ENCODE results near the gene RPS3. TPM values are rescaled to one million over a fixed set of nuclear protein-coding genes. Genes with fewer than 3 reads are reported as not detected.

RPS3 gene
- total and polyA plus RNA-seq, 2 donors (not counting 3 experiments of a cell fraction or from before 2014, with no cell fraction given): 2,973 to 3,734 TPM

DNA sequence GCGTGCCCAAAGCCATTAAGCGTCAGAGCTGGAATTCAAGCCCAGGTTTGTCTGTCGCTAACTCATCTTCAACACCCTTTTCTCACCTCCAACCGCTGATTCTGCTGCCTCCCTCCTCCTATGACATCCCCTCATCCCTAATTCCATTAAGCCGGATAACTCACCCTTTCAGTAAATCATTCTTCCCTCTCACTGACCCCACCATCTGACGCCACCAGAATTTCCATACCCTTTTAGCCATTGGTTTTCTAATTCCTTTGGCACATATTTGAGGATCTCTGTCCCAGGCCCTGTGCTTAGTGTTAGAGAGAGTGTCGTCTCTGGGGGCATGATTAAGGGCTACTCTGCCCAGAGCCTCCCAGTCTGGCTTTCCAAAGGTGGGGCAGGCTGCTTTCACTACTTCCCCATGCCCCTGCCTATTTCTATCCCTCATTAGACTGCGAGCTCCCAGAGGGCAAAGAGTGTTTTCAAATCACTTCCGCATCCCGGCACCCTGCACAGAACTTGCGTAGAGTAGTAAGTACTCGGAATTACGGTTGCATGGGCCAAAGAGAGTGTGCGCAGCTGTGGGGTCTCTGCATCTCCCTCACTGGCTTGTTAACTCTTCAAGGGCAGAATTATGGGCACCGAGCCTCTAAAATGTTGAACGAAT lies 29.8 kb downstream of the RPS3 start:
- intact Hi-C loops (cut with micrococcal nuclease) (loop anchor here (5.0 kb wide), 1 partner anchor 42 kb away; no protein-coding TSS in a partner anchor), dilution Hi-C loops (cut with MboI; ENCODE audit: extremely low pct_ligation_motif_present, low sequenced_read_pairs) (no loop called here)
- Histone ChIP-seq H3K4me2 (ENCODE audit: insufficient read depth, low read length) (no peak overlapping the region), H2AFZ (ENCODE audit: low read depth, low read length) (no peak overlapping the region), H3K79me2 (ENCODE audit: control insufficient read depth, insufficient read depth, low read length) (no peaks in the 10 kb centered on the region), H3K27ac (ENCODE audit: insufficient read depth, low read depth, low read length) (no peak overlapping the region), H3K9me3 (replicated peaks; ENCODE audit: control insufficient read depth, insufficient read depth, low read length) (no peaks in the 10 kb centered on the region), H3K9ac (replicated peaks; ENCODE audit: extremely low read depth, insufficient read depth, low read length) (no peak overlapping the region), H3K9me1 (replicated peaks; ENCODE audit: control insufficient read depth, extremely low read depth, insufficient read depth, low read length) (no peaks in the 10 kb centered on the region), H3K4me1 (ENCODE audit: control insufficient read depth, extremely low read depth, insufficient read depth, low read length) (peaks cover 9% of the 10 kb centered on the region), H4K20me1 (replicated peaks; ENCODE audit: control insufficient read depth, extremely low read depth, insufficient read depth, low read length) (no peaks in the 10 kb centered on the region), H3K4me3 (replicated peaks in 1 of 3; ENCODE audit: insufficient read depth in 1 of 3, low read depth in 1 of 3, low read length in 3 of 3) (no peak overlapping the region), H3K36me3 (ENCODE audit: control insufficient read depth in 2 of 2, extremely low read depth in 1 of 2, insufficient read depth in 2 of 2, low read length in 2 of 2) (no peaks in the 10 kb centered on the region), H3K27me3 (ENCODE audit: control insufficient read depth in 2 of 2, insufficient read depth in 2 of 2, low read length in 2 of 2) (peaks cover 26 to 29% of the 10 kb centered on the region in 2 experiments)
- TF ChIP-seq EZH2 (IDR thresholded peaks at IDR 0.05; ENCODE audit: borderline replicate concordance, low read depth, low read length, severe bottlenecking): no peak
- BruUV-seq (replicated peaks): no TSS peak
- ChIA-PET POLR2A (no interaction called here), CTCF (interaction anchor here (1.1 to 1.6 kb wide), 3 partner anchors 21 to 105 kb away, joined by 3 to 7 read pairs (median 7); no protein-coding TSS in a partner anchor)
- FAIRE-seq (no peak), DNase-seq (ENCODE audit: low read depth, low spot score) (no peak)

DNA sequence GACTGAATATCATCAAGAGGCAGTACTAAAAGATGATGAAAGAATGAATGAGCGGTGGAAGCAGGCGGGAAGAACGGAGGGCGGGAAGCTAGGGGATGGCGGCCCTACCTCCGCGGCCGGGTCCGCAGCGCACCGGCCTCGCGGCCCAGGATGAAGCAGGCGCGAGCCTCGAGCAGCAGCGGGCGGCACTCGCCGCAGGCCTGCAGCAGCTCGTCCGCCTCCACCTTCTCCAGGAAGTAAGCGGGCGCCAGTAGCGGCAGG lies 30.3 kb downstream of the RPS3 start:
- Histone ChIP-seq H3K36me3 (ENCODE audit: control insufficient read depth in 2 of 2, extremely low read depth in 1 of 2, insufficient read depth in 2 of 2, low read length in 2 of 2) (peaks cover 0 to under 1% of the 10 kb centered on the region in 2 experiments), H3K9ac (replicated peaks; ENCODE audit: extremely low read depth, insufficient read depth, low read length) (no peak overlapping the region), H3K79me2 (ENCODE audit: control insufficient read depth, insufficient read depth, low read length) (no peaks in the 10 kb centered on the region), H4K20me1 (replicated peaks; ENCODE audit: control insufficient read depth, extremely low read depth, insufficient read depth, low read length) (no peaks in the 10 kb centered on the region), H3K9me3 (replicated peaks; ENCODE audit: control insufficient read depth, insufficient read depth, low read length) (no peaks in the 10 kb centered on the region), H3K27ac (ENCODE audit: insufficient read depth, low read depth, low read length) (no peak overlapping the region), H3K27me3 (ENCODE audit: control insufficient read depth in 2 of 2, insufficient read depth in 2 of 2, low read length in 2 of 2) (peaks cover 26 to 29% of the 10 kb centered on the region in 2 experiments), H2AFZ (ENCODE audit: low read depth, low read length) (peak overlapping the region; percentile 28), H3K4me2 (ENCODE audit: insufficient read depth, low read length) (no peak overlapping the region), H3K4me3 (replicated peaks in 1 of 3; ENCODE audit: insufficient read depth in 1 of 3, low read depth in 1 of 3, low read length in 3 of 3) (no peak overlapping the region), H3K9me1 (replicated peaks; ENCODE audit: control insufficient read depth, extremely low read depth, insufficient read depth, low read length) (no peaks in the 10 kb centered on the region), H3K4me1 (ENCODE audit: control insufficient read depth, extremely low read depth, insufficient read depth, low read length) (peaks cover 9% of the 10 kb centered on the region)
- ChIA-PET POLR2A (no interaction called here), CTCF (interaction anchor here (1.1 to 1.6 kb wide), 3 partner anchors 22 to 104 kb away, joined by 3 to 7 read pairs (median 7); no protein-coding TSS in a partner anchor)
- dilution Hi-C loops (cut with MboI; ENCODE audit: extremely low pct_ligation_motif_present, low sequenced_read_pairs): no loop called here
- no TSS peak for BruUV-seq (replicated peaks)
- DNase-seq (ENCODE audit: low read depth, low spot score): no peak
- no peak for FAIRE-seq
- intact Hi-C loops (cut with micrococcal nuclease): loop anchor here (5.0 kb wide), 1 partner anchor 42 kb away; no protein-coding TSS in a partner anchor
- TF ChIP-seq, protein P1, sequence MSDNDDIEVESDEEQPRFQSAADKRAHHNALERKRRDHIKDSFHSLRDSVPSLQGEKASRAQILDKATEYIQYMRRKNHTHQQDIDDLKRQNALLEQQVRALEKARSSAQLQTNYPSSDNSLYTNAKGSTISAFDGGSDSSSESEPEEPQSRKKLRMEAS (IDR thresholded peaks at IDR 0.05; ENCODE audit: insufficient read depth, insufficient read length): peak; percentile 88
- no peak for TF ChIP-seq GATA2 (IDR thresholded peaks at IDR 0.05; ENCODE audit: insufficient read depth, insufficient read length, low read depth, low read length)
- no peak for TF ChIP-seq JUN (IDR thresholded peaks at IDR 0.05; ENCODE audit: borderline replicate concordance, insufficient read depth, insufficient read length, low read depth)
- TF ChIP-seq MYC (IDR thresholded peaks at IDR 0.05; ENCODE audit: low read depth, low read length): no peak

Measured in endothelial cell of umbilical vein (primary cell).